GM23338 (cell line): ENCODE measurements around the gene ABR. TPM values are rescaled to one million over a fixed set of nuclear protein-coding genes. Genes with fewer than 3 reads are reported as not detected.

Source experiments
- ATAC-seq: fragments of 200-7000 bp; cut with Tn5 transposase; 3 replicates; pipeline ENCODE4 v1.9.1; 2020
- DNase-seq: peaks from one replicate; pipeline ENCODE4 v3.0.0-alpha.2; 2015; ENCODE audit warnings: low spot score
- H2AFZ ChIP-seq: fragments of 200-600 bp; sonication (generic); 2 replicates; pipeline ENCODE4 v1.8.0; 2016; ENCODE audit warnings: antibody characterized with exemption, mild to moderate bottlenecking, moderate library complexity
- H3F3A ChIP-seq: fragments of 200-600 bp; sonication (generic); replicated peaks from 2 replicates; pipeline ENCODE4 v1.8.0; 2017; ENCODE audit warnings: antibody characterized with exemption, mixed run types, low read depth
- H3K27ac ChIP-seq: fragments of 200-600 bp; sonication (generic); 2 replicates; pipeline ENCODE4 v1.6.1; 2016; ENCODE audit warnings: low read depth
- H3K27me3 ChIP-seq: fragments of 200-600 bp; sonication (generic); 2 replicates; pipeline ENCODE4 v1.8.0; 2016; ENCODE audit warnings: mild to moderate bottlenecking, mixed run types, moderate library complexity; ENCODE audit not compliant: insufficient read depth
- H3K36me3 ChIP-seq: fragments of 200-600 bp; sonication (generic); 2 replicates; pipeline ENCODE4 v1.8.0; 2016; ENCODE audit warnings: mild to moderate bottlenecking; ENCODE audit not compliant: insufficient read depth
- H3K4me1 ChIP-seq: fragments of 200-600 bp; sonication (generic); 2 replicates; pipeline ENCODE4 v1.8.0; 2016; ENCODE audit warnings: mild to moderate bottlenecking, moderate library complexity; ENCODE audit not compliant: insufficient read depth
- H3K4me2 ChIP-seq: fragments of 200-600 bp; sonication (generic); 2 replicates; pipeline ENCODE4 v1.7.1; 2017; ENCODE audit warnings: mixed run types
- H3K4me3 ChIP-seq: fragments of 200-600 bp; sonication (generic); 2 replicates; pipeline ENCODE4 v1.6.1; 2016; ENCODE audit warnings: mixed run types
- H3K79me2 ChIP-seq: fragments of 200-600 bp; sonication (generic); replicated peaks from 2 replicates; pipeline ENCODE4 v1.8.0; 2017; ENCODE audit warnings: mild to moderate bottlenecking; ENCODE audit not compliant: insufficient read depth
- H3K9me2 ChIP-seq: fragments of 200-600 bp; sonication (generic); 2 replicates; pipeline ENCODE4 v1.8.0; 2017; ENCODE audit not compliant: insufficient read depth
- H4K20me1 ChIP-seq: fragments of 200-600 bp; sonication (generic); replicated peaks from 2 replicates; pipeline ENCODE4 v1.8.0; 2017; ENCODE audit warnings: mild to moderate bottlenecking; ENCODE audit not compliant: insufficient read depth
- H3K27ac Mint-ChIP-seq: 2 replicates; pipeline ENCODE4 v1.8.0; 2020; ENCODE audit warnings: inconsistent platforms, mild to moderate bottlenecking, moderate library complexity, mixed read lengths
- H3K27me3 Mint-ChIP-seq: 3 replicates; pipeline ENCODE4 v1.8.0; 2022; ENCODE audit warnings: low read depth, mild to moderate bottlenecking, moderate library complexity, mixed read lengths, inconsistent platforms; ENCODE audit not compliant: insufficient read depth, poor library complexity
- H3K36me3 Mint-ChIP-seq: 3 replicates; pipeline ENCODE4 v1.8.0; 2021; ENCODE audit warnings: low read depth, mild to moderate bottlenecking, inconsistent platforms, moderate library complexity, mixed read lengths
- H3K4me1 Mint-ChIP-seq: 3 replicates; pipeline ENCODE4 v1.8.0; 2020; ENCODE audit warnings: mild to moderate bottlenecking, inconsistent platforms, mixed read lengths
- H3K4me3 Mint-ChIP-seq: 3 replicates; pipeline ENCODE4 v1.8.0; 2021; ENCODE audit warnings: moderate library complexity, mild to moderate bottlenecking, inconsistent platforms, mixed read lengths
- H3K9me3 Mint-ChIP-seq: 3 replicates; pipeline ENCODE4 v1.8.0; 2020; ENCODE audit warnings: moderate library complexity, mild to moderate bottlenecking, inconsistent platforms, mixed read lengths
- CREB1 ChIP-seq: fragments of 250-450 bp; sonication (Bioruptor Pico); IDR thresholded peaks from 2 replicates; pipeline ENCODE4 v1.5.0; 2020; ENCODE audit warnings: low read depth, mild to moderate bottlenecking, moderate library complexity
- CTCF ChIP-seq, 2 experiments: fragments of 200-600 bp in 1 of 2; sonication (generic) in 1 of 2; conservative IDR thresholded peaks; 2 replicates each; pipeline versions ENCODE4 v1.5.1 to v1.6.1; 2016 to 2017; ENCODE audit warnings: antibody characterized with exemption in 2 of 2, low read depth in 2 of 2, mild to moderate bottlenecking in 2 of 2, moderate library complexity in 1 of 2
- ETS1 ChIP-seq: IDR thresholded peaks from 2 replicates; pipeline ENCODE4 v1.6.1; 2016; ENCODE audit warnings: antibody characterized with exemption
- EZH2phosphoT487 ChIP-seq: fragments of 200-600 bp; sonication (generic); IDR thresholded peaks from one replicate; pipeline ENCODE4 v1.8.1; 2018; ENCODE audit warnings: antibody characterized with exemption; ENCODE audit not compliant: unreplicated experiment
- JUNB ChIP-seq: IDR thresholded peaks from one replicate; pipeline ENCODE4 v1.6.1; 2016; ENCODE audit warnings: antibody characterized with exemption; ENCODE audit not compliant: unreplicated experiment
- NANOG ChIP-seq: IDR thresholded peaks from 2 replicates; pipeline ENCODE4 v1.6.1; 2016; ENCODE audit warnings: antibody characterized with exemption, borderline replicate concordance
- REST ChIP-seq: IDR thresholded peaks from one replicate; pipeline ENCODE4 v1.6.1; 2018; ENCODE audit warnings: antibody characterized with exemption; ENCODE audit not compliant: unreplicated experiment
- STAT1 ChIP-seq: IDR thresholded peaks from one replicate; pipeline ENCODE4 v1.6.1; 2016; ENCODE audit warnings: antibody characterized with exemption; ENCODE audit not compliant: unreplicated experiment
- ZNF114 ChIP-seq: fragments of 250-450 bp; sonication (Bioruptor Pico); IDR thresholded peaks from 2 replicates; pipeline ENCODE4 v1.5.0; 2020; ENCODE audit warnings: mild to moderate bottlenecking, moderate library complexity
- ZNF462 ChIP-seq: fragments of 250-450 bp; sonication (Bioruptor Pico); IDR thresholded peaks from 2 replicates; pipeline ENCODE4 v1.5.0; 2020; ENCODE audit warnings: mild to moderate bottlenecking, moderate library complexity
- polyA plus RNA-seq: library from polyadenylated mRNA; unstranded; fragments of >200 nt; fragmentation: Nextera tagmentation; extraction: Ambion mirVana; gene quantifications from 2 replicates; pipeline ENCODE4 v1.2.1, GENCODE V29; 2016
- total RNA-seq: library from RNA; depleted of rRNA; stranded (reverse); fragments of >200 nt; shearing (Covaris generic); gene quantifications from 2 replicates; pipeline ENCODE4 v1.2.3, GENCODE V29; 2014

ABR gene
- total and polyA plus RNA-seq, 2 experiments from 2014 or later: 15.0 to 27.7 TPM

- TF ChIP-seq ZNF462 (CRISPR knock-in tag) (no peak), ZNF114 (CRISPR knock-in tag) (no peak)
Observed at GRCh38 chr17:1208966-1209365, 29.2 kb upstream of the ABR start (continued).

- peaks cover 11% of the 10 kb centered on the region for H3K27me3 Mint-ChIP-seq
- no peak overlapping the region for H2AFZ ChIP-seq
- no peak overlapping the region for H3K27ac Mint-ChIP-seq
- no peaks in the 10 kb centered on the region for H3K79me2 ChIP-seq
- H3K36me3 ChIP-seq: no peaks in the 10 kb centered on the region
- no peaks in the 10 kb centered on the region for H3K4me1 ChIP-seq
- H3K27me3 ChIP-seq: peaks cover 6% of the 10 kb centered on the region; the same call in 1 of the 2 replicates
- no peak overlapping the region for H3K4me3 Mint-ChIP-seq
- H3K9me3 Mint-ChIP-seq: no peaks in the 10 kb centered on the region
- H3K4me1 Mint-ChIP-seq: no peaks in the 10 kb centered on the region
- H3F3A ChIP-seq: no peaks in the 10 kb centered on the region
- no peak overlapping the region for H3K27ac ChIP-seq
- 0 out of 2 replicates have a peak, but pooled peaks cover 3% of the 10 kb centered on the region for H3K9me2 ChIP-seq
- no peaks in the 10 kb centered on the region for H3K36me3 Mint-ChIP-seq
- no peak overlapping the region for H3K4me3 ChIP-seq
- no peak for ATAC-seq
- DNase-seq: no peak
- H3K4me2 ChIP-seq: no peak overlapping the region
- no peaks in the 10 kb centered on the region for H4K20me1 ChIP-seq
- TF ChIP-seq NANOG (no peak), EZH2phosphoT487 (no peak), CREB1 (CRISPR knock-in tag) (no peak), ETS1 (no peak), JUNB (no peak), REST (no peak), CTCF (conservative IDR thresholded peaks at IDR 0.05; ENCODE audit: low read depth in 2 of 2) (no peak), STAT1 (no peak)
Observed at GRCh38 chr17:1206026-1206777, 26.4 kb upstream of the ABR start.
